C4-2B (cell line): Measurements from ENCODE around the gene HNRNPH2.

Experiments used
- CTCF ChIP-seq: fragments of 450-650 bp; conservative IDR thresholded peaks from 2 replicates; pipeline ENCODE4 v1.5.1; 2017; ENCODE audit warnings: mild to moderate bottlenecking
- ZFX ChIP-seq: fragments of 450-650 bp; IDR thresholded peaks from 2 replicates; pipeline ENCODE4 v1.6.1; 2017

- TF ChIP-seq CTCF (no peak), ZFX (no peak)
Observed at GRCh38 chrX:101362116-101362515, 45.9 kb upstream of the HNRNPH2 start.
